ENCODE results near the gene DNAH2. TPM values are rescaled to one million over a fixed set of nuclear protein-coding genes. Genes with fewer than 3 reads are reported as not detected.

Gene DNAH2
- total RNA-seq, 1 experiment from 2014 or later, result 0.26 TPM

DNA sequence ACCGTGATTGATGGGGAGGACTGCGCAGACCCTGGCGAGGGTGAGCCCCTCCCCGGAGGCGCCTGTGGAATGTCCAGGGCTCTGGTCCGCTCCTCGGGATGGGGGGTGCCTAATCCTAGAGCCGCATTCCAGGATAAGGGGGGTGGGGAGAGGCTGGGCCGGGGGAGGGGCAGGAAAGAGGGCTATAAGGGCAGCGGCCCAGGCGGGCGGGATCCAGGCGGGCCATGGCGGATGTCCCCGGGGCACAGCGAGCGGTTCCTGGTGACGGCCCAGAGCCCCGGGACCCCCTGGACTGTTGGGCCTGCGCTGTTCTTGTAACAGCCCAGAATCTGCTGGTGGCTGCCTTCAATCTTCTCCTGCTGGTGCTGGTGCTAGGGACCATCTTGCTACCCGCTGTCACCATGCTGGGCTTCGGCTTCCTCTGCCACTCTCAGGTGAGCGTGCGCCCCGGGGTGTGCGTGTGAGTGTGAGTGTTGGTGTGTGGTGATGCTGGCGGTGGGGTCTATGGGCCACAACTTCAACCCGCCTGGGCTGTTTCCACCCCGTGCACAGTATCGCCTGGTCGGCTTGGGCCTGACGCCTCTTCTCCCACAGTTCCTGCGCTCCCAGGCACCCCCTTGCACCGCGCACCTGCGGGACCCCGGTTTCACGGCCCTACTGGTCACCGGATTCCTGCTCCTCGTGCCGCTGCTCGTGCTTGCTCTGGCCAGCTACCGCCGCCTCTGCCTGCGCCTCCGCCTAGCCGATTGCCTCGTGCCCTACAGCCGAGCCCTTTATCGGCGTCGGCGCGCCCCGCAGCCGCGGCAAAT lies 137.5 kb downstream of the DNAH2 start, which contains the start of gene TMEM88:
Gene TMEM88 (plus strand): TSS at position 216 of the 809 bp plus-strand sequence. CDS start 9 bp downstream, at position 225.
- TF ChIP-seq, protein P1, sequence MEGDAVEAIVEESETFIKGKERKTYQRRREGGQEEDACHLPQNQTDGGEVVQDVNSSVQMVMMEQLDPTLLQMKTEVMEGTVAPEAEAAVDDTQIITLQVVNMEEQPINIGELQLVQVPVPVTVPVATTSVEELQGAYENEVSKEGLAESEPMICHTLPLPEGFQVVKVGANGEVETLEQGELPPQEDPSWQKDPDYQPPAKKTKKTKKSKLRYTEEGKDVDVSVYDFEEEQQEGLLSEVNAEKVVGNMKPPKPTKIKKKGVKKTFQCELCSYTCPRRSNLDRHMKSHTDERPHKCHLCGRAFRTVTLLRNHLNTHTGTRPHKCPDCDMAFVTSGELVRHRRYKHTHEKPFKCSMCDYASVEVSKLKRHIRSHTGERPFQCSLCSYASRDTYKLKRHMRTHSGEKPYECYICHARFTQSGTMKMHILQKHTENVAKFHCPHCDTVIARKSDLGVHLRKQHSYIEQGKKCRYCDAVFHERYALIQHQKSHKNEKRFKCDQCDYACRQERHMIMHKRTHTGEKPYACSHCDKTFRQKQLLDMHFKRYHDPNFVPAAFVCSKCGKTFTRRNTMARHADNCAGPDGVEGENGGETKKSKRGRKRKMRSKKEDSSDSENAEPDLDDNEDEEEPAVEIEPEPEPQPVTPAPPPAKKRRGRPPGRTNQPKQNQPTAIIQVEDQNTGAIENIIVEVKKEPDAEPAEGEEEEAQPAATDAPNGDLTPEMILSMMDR (IDR thresholded peaks at IDR 0.05; ENCODE audit: unreplicated experiment), result no peak
- Mint-ChIP-seq H3K4me3 (ENCODE audit: low read depth, unreplicated experiment) (no peak within 1 kb of the TSS), H3K27ac (ENCODE audit: unreplicated experiment) (no peak within 1 kb of the TSS), H3K9me3 (ENCODE audit: low read depth, unreplicated experiment) (no peaks in the 10 kb centered on the region), H3K36me3 (ENCODE audit: insufficient read depth, unreplicated experiment) (peaks cover 32% of the 10 kb centered on the region), H3K27me3 (ENCODE audit: unreplicated experiment) (no peaks in the 10 kb centered on the region), H3K4me1 (ENCODE audit: low read depth, unreplicated experiment) (no peaks in the 10 kb centered on the region)
- BruUV-seq (replicated peaks), result no TSS peak
- CTCF ChIA-PET, result no interaction called here
- intact Hi-C loops (cut with micrococcal nuclease; ENCODE audit: unreplicated experiment), result loop anchor here (10.0 kb wide), 1 partner anchor 110 kb away; no protein-coding TSS in a partner anchor
- DNase-seq, result no peak

DNA sequence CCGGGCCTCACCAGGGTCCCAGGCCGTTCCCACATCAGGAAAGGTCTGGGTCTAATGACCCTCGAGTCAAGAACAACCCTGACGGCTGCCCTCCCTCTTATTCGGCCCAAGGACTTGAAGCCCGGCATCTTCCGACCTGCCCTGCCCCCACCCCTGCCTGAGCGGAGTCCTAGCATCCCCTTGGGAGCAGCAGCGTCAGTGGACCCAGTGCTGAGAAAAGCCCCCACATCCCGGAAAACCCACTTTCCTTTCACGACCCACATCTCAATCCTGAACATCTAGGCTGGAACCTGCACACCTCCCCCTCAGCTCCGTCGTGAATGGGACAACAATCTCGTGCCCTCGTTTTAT lies 138.1 kb downstream of the DNAH2 start:
- H3K36me3 Mint-ChIP-seq (ENCODE audit: insufficient read depth, unreplicated experiment), result peaks cover 29% of the 10 kb centered on the region
- H3K4me3 Mint-ChIP-seq (ENCODE audit: low read depth, unreplicated experiment), result no peak overlapping the region
- H3K4me1 Mint-ChIP-seq (ENCODE audit: low read depth, unreplicated experiment), result no peaks in the 10 kb centered on the region
- no TSS peak for BruUV-seq (replicated peaks)
- H3K9me3 Mint-ChIP-seq (ENCODE audit: low read depth, unreplicated experiment), result no peaks in the 10 kb centered on the region
- DNase-seq, result no peak
- intact Hi-C loops (cut with micrococcal nuclease; ENCODE audit: unreplicated experiment), result loop anchor here (2.0 to 10.0 kb wide), 3 partner anchors 13 to 133 kb away; no protein-coding TSS in a partner anchor
- no peaks in the 10 kb centered on the region for H3K27me3 Mint-ChIP-seq (ENCODE audit: unreplicated experiment)
- no peak overlapping the region for H3K27ac Mint-ChIP-seq (ENCODE audit: unreplicated experiment)
- TF ChIP-seq, protein P1 (IDR thresholded peaks at IDR 0.05; ENCODE audit: unreplicated experiment), result no peak
- CTCF ChIA-PET, result interaction anchor here (0.9 kb wide), 1 partner anchor 31 kb away, joined by 3 read pairs; no protein-coding TSS in a partner anchor

DNA sequence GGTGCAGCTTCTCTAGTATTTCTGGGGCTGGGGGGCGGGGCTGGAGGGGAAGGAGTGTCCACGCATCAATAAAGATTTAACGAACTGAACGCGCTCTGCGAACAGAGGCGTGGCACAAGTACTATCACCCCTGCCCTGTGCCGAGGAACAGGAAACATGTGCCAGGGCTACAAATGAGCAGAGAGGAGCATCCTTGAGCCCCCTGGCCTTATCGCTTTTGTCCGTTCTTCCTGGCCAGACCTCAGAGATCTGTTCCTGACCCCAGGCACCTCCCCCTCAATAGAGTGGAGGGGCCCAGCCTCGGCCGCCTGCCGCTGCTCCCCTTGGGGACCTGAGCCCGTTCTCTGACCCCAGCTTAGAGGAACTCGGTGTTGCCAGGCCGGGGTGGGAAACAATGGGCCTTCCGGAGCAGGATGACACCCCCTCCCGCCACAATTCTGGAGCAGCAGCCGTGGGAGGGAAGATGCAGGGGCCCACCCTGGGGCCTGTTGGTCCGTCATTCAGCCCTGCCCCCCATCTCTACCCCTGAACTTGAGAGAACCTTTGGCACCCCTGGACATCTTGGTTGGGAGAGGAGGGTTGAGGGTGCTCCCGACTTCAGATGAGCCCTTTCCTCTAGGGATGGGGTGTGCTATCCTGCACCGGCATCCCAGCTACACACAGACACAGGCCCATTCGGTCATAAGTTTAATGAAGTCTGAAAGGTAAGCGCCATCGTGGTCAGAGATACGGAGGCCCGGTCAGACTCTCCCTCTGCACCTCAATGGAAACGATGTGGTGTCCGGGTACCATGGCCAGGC lies 138.7 kb downstream of the DNAH2 start:
- CTCF ChIA-PET, result interaction anchor here (0.9 to 1.0 kb wide), 3 partner anchors 11 to 112 kb away, joined by 3 to 5 read pairs (median 4); no protein-coding TSS in a partner anchor
- no TSS peak for BruUV-seq (replicated peaks)
- no peaks in the 10 kb centered on the region for H3K9me3 Mint-ChIP-seq (ENCODE audit: low read depth, unreplicated experiment)
- no peaks in the 10 kb centered on the region for H3K4me1 Mint-ChIP-seq (ENCODE audit: low read depth, unreplicated experiment)
- no peak for DNase-seq
- H3K36me3 Mint-ChIP-seq (ENCODE audit: insufficient read depth, unreplicated experiment), result peaks cover 23% of the 10 kb centered on the region
- TF ChIP-seq, protein P1 (IDR thresholded peaks at IDR 0.05; ENCODE audit: unreplicated experiment), result no peak
- H3K27me3 Mint-ChIP-seq (ENCODE audit: unreplicated experiment), result no peaks in the 10 kb centered on the region
- H3K27ac Mint-ChIP-seq (ENCODE audit: unreplicated experiment), result no peak overlapping the region
- intact Hi-C loops (cut with micrococcal nuclease; ENCODE audit: unreplicated experiment), result loop anchor here (2.0 to 10.0 kb wide), 3 partner anchors 13 to 133 kb away; no protein-coding TSS in a partner anchor
- no peak overlapping the region for H3K4me3 Mint-ChIP-seq (ENCODE audit: low read depth, unreplicated experiment)
